AG09309 (cell line): ENCODE measurements around the gene PLCH1.

Experiments used
- DNase-seq: peaks from one replicate; pipeline ENCODE4 v3.0.0-alpha.2; 2010; ENCODE audit warnings: low read depth
- H3K4me3 ChIP-seq: 2 replicates; pipeline ENCODE4 v1.5.1; 2011; ENCODE audit warnings: mild to moderate bottlenecking, low read depth, low read length, moderate library complexity; ENCODE audit not compliant: control insufficient read depth
- CTCF ChIP-seq: IDR thresholded peaks from 2 replicates; pipeline ENCODE4 v1.5.1; 2011; ENCODE audit warnings: mild to moderate bottlenecking, low read depth, low read length, inconsistent platforms; ENCODE audit not compliant: insufficient read depth, control insufficient read depth; ENCODE audit errors: missing control alignments

PLCH1 gene

GRCh38 chr3:155676252-155676981, 68.5 kb downstream of the PLCH1 start:
- no peak for DNase-seq
- no peak for TF ChIP-seq CTCF

GRCh38 chr3:155675094-155675493, 69.8 kb downstream of the PLCH1 start:
- no peak overlapping the region for H3K4me3 ChIP-seq
- no peak for TF ChIP-seq CTCF
- DNase-seq = no peak

More at GRCh38 chr3:155676252-155676981, 68.5 kb downstream of the PLCH1 start:
- H3K4me3 ChIP-seq = no peak overlapping the region

- no peak for TF ChIP-seq CTCF
- no peak for DNase-seq
- H3K4me3 ChIP-seq = no peak overlapping the region
Observed at GRCh38 chr3:155673421-155673820, 71.5 kb downstream of the PLCH1 start.

GRCh38 chr3:155670335-155670734, 74.5 kb downstream of the PLCH1 start:
- no peak for DNase-seq
- no peak overlapping the region for H3K4me3 ChIP-seq
- TF ChIP-seq CTCF = no peak

- no peak for DNase-seq
- no peak overlapping the region for H3K4me3 ChIP-seq
- TF ChIP-seq CTCF = no peak
Observed at GRCh38 chr3:155667988-155668387, 76.9 kb downstream of the PLCH1 start.

GRCh38 chr3:155664925-155665695, 79.8 kb downstream of the PLCH1 start:
- DNase-seq = peak; percentile 88
- no peak for TF ChIP-seq CTCF
- H3K4me3 ChIP-seq = no peak overlapping the region
